ENCODE data around the gene RAB9A.
A peak's percentile ranks its signal among the peaks of the same experiment; 100 is the strongest.

RAB9A gene

GRCh38 chrX:13662355-13662791 is 26.6 kb upstream of the RAB9A start:
- H2BK15ac ChIP-seq (ENCODE audit: low read depth, poor library complexity, severe bottlenecking): no peak overlapping the region
- DNase-seq: peak; percentile 95
- H3K4me1 ChIP-seq (ENCODE audit: control insufficient read depth, insufficient read depth, low read depth, low read length): peaks cover 1% of the 10 kb centered on the region

GRCh38 chrX:13664020-13664419 is 24.9 kb upstream of the RAB9A start:
- WGBS: 57% methylated on average over 1 of the region's 3 CpGs

More at GRCh38 chrX:13662355-13662791, 26.6 kb upstream of the RAB9A start:
- no peak overlapping the region for H3K4ac ChIP-seq (ENCODE audit: low read depth in 1 of 2, low read length in 2 of 2)
- H3K18ac ChIP-seq (ENCODE audit: low read depth in 1 of 2, low read length in 2 of 2): no peak overlapping the region
- H3K14ac ChIP-seq (ENCODE audit: low read length in 2 of 2): no peak overlapping the region
- no peak overlapping the region for H2BK120ac ChIP-seq (ENCODE audit: low read depth, low read length)
- no peak overlapping the region for H4K91ac ChIP-seq (ENCODE audit: low read length)
- peaks cover 0 to 7% of the 10 kb centered on the region in 2 experiments for H3K36me3 ChIP-seq (ENCODE audit: control insufficient read depth in 1 of 2, insufficient read depth in 2 of 2, low read depth in 1 of 2, low read length in 2 of 2)
- H3K4me3 ChIP-seq (ENCODE audit: insufficient read depth in 1 of 2, low read depth in 1 of 2, low read length in 2 of 2): peak overlapping the region in 1 of 2 experiments; percentile 73
- H2AFZ ChIP-seq (ENCODE audit: low read depth, low read length): no peak overlapping the region
- no peak overlapping the region for H3K4me2 ChIP-seq (ENCODE audit: low read length, poor library complexity, severe bottlenecking)
- no peak overlapping the region for H3K23ac ChIP-seq (ENCODE audit: low read length in 2 of 2)
- no peak overlapping the region for H2BK5ac ChIP-seq (ENCODE audit: low read depth, low read length, poor library complexity, severe bottlenecking)
- no peak overlapping the region for H2AK5ac ChIP-seq (ENCODE audit: low read length, severe bottlenecking)
- H3K79me1 ChIP-seq (replicated peaks; ENCODE audit: low read length, poor library complexity, severe bottlenecking): no peaks in the 10 kb centered on the region
- H3K27ac ChIP-seq (ENCODE audit: low read length, poor library complexity, severe bottlenecking): no peak overlapping the region
- no peaks in the 10 kb centered on the region for H3K9me3 ChIP-seq (ENCODE audit: control insufficient read depth, low read length)
- no peak overlapping the region for H4K8ac ChIP-seq (ENCODE audit: low read length)
- H2BK12ac ChIP-seq (ENCODE audit: low read length in 2 of 2): no peak overlapping the region
- 7% methylated on average over 5 of the region's 6 CpGs for WGBS
- peak overlapping the region; percentile 88 for H3K9ac ChIP-seq (ENCODE audit: low read length)
- H3K27me3 ChIP-seq (ENCODE audit: control insufficient read depth in 1 of 2, insufficient read depth in 1 of 2, low read length in 2 of 2): peaks cover 0 to 3% of the 10 kb centered on the region in 2 experiments

GRCh38 chrX:13666836-13667235 is 22.1 kb upstream of the RAB9A start:
- H3K23ac ChIP-seq (ENCODE audit: low read length in 2 of 2): no peak overlapping the region
- H2BK15ac ChIP-seq (ENCODE audit: low read depth, poor library complexity, severe bottlenecking): no peak overlapping the region
- H4K8ac ChIP-seq (ENCODE audit: low read length): no peak overlapping the region
- H3K4me2 ChIP-seq (ENCODE audit: low read length, poor library complexity, severe bottlenecking): no peak overlapping the region
- no peak overlapping the region for H2AK5ac ChIP-seq (ENCODE audit: low read length, severe bottlenecking)
- no peak overlapping the region for H2BK120ac ChIP-seq (ENCODE audit: low read depth, low read length)
- H3K4me1 ChIP-seq (ENCODE audit: control insufficient read depth, insufficient read depth, low read depth, low read length): peaks cover 1% of the 10 kb centered on the region
- no peak overlapping the region for H3K14ac ChIP-seq (ENCODE audit: low read length in 2 of 2)
- H4K91ac ChIP-seq (ENCODE audit: low read length): no peak overlapping the region
- no peak overlapping the region for H3K9ac ChIP-seq (ENCODE audit: low read length)
- 100% methylated on average over 1 of the region's 3 CpGs for WGBS
- H2AFZ ChIP-seq (ENCODE audit: low read depth, low read length): no peak overlapping the region
- no peak overlapping the region for H3K18ac ChIP-seq (ENCODE audit: low read depth in 1 of 2, low read length in 2 of 2)
- no peak overlapping the region for H3K27ac ChIP-seq (ENCODE audit: low read length, poor library complexity, severe bottlenecking)
- H2BK12ac ChIP-seq (ENCODE audit: low read length in 2 of 2): no peak overlapping the region
- no peak overlapping the region for H2BK5ac ChIP-seq (ENCODE audit: low read depth, low read length, poor library complexity, severe bottlenecking)
- H3K27me3 ChIP-seq (ENCODE audit: control insufficient read depth in 1 of 2, insufficient read depth in 1 of 2, low read length in 2 of 2): peaks cover 0 to 26% of the 10 kb centered on the region in 2 experiments
- H3K79me1 ChIP-seq (replicated peaks; ENCODE audit: low read length, poor library complexity, severe bottlenecking): no peaks in the 10 kb centered on the region
- peaks cover 0 to 7% of the 10 kb centered on the region in 2 experiments for H3K36me3 ChIP-seq (ENCODE audit: control insufficient read depth in 1 of 2, insufficient read depth in 2 of 2, low read depth in 1 of 2, low read length in 2 of 2)
- no peak overlapping the region for H3K4ac ChIP-seq (ENCODE audit: low read depth in 1 of 2, low read length in 2 of 2)
- H3K9me3 ChIP-seq (ENCODE audit: control insufficient read depth, low read length): peaks cover 5% of the 10 kb centered on the region
- H3K4me3 ChIP-seq (ENCODE audit: insufficient read depth in 1 of 2, low read depth in 1 of 2, low read length in 2 of 2): no peak overlapping the region
- DNase-seq: no peak

More at GRCh38 chrX:13664020-13664419, 24.9 kb upstream of the RAB9A start:
- Histone ChIP-seq H3K9me3 (ENCODE audit: control insufficient read depth, low read length) (no peaks in the 10 kb centered on the region), H3K18ac (ENCODE audit: low read depth in 1 of 2, low read length in 2 of 2) (no peak overlapping the region), H2BK12ac (ENCODE audit: low read length in 2 of 2) (no peak overlapping the region), H3K27me3 (ENCODE audit: control insufficient read depth in 1 of 2, insufficient read depth in 1 of 2, low read length in 2 of 2) (peaks cover 0 to 10% of the 10 kb centered on the region in 2 experiments), H3K27ac (ENCODE audit: low read length, poor library complexity, severe bottlenecking) (no peak overlapping the region), H3K4ac (ENCODE audit: low read depth in 1 of 2, low read length in 2 of 2) (no peak overlapping the region), H3K36me3 (ENCODE audit: control insufficient read depth in 1 of 2, insufficient read depth in 2 of 2, low read depth in 1 of 2, low read length in 2 of 2) (peaks cover 0 to 7% of the 10 kb centered on the region in 2 experiments), H3K14ac (ENCODE audit: low read length in 2 of 2) (no peak overlapping the region), H3K4me2 (ENCODE audit: low read length, poor library complexity, severe bottlenecking) (no peak overlapping the region), H3K79me1 (replicated peaks; ENCODE audit: low read length, poor library complexity, severe bottlenecking) (no peaks in the 10 kb centered on the region), H2AK5ac (ENCODE audit: low read length, severe bottlenecking) (no peak overlapping the region), H2BK120ac (ENCODE audit: low read depth, low read length) (no peak overlapping the region), H3K4me1 (ENCODE audit: control insufficient read depth, insufficient read depth, low read depth, low read length) (peaks cover 1% of the 10 kb centered on the region), H3K9ac (ENCODE audit: low read length) (no peak overlapping the region), H3K23ac (ENCODE audit: low read length in 2 of 2) (no peak overlapping the region), H4K91ac (ENCODE audit: low read length) (no peak overlapping the region), H3K4me3 (ENCODE audit: insufficient read depth in 1 of 2, low read depth in 1 of 2, low read length in 2 of 2) (no peak overlapping the region), H2AFZ (ENCODE audit: low read depth, low read length) (no peak overlapping the region), H4K8ac (ENCODE audit: low read length) (no peak overlapping the region), H2BK5ac (ENCODE audit: low read depth, low read length, poor library complexity, severe bottlenecking) (no peak overlapping the region), H2BK15ac (ENCODE audit: low read depth, poor library complexity, severe bottlenecking) (no peak overlapping the region)
- no peak for DNase-seq

- Histone ChIP-seq H3K14ac (ENCODE audit: low read length in 2 of 2) (no peak overlapping the region), H2AK5ac (ENCODE audit: low read length, severe bottlenecking) (no peak overlapping the region), H3K18ac (ENCODE audit: low read depth in 1 of 2, low read length in 2 of 2) (no peak overlapping the region), H3K27ac (ENCODE audit: low read length, poor library complexity, severe bottlenecking) (no peak overlapping the region), H4K8ac (ENCODE audit: low read length) (no peak overlapping the region), H3K27me3 (ENCODE audit: control insufficient read depth in 1 of 2, insufficient read depth in 1 of 2, low read length in 2 of 2) (peaks cover 0 to 30% of the 10 kb centered on the region in 2 experiments), H3K4me1 (ENCODE audit: control insufficient read depth, insufficient read depth, low read depth, low read length) (peaks cover 1% of the 10 kb centered on the region), H3K4me3 (ENCODE audit: insufficient read depth in 1 of 2, low read depth in 1 of 2, low read length in 2 of 2) (no peak overlapping the region), H3K4ac (ENCODE audit: low read depth in 1 of 2, low read length in 2 of 2) (no peak overlapping the region), H4K91ac (ENCODE audit: low read length) (no peak overlapping the region), H2BK15ac (ENCODE audit: low read depth, poor library complexity, severe bottlenecking) (no peak overlapping the region), H2BK120ac (ENCODE audit: low read depth, low read length) (no peak overlapping the region), H2BK12ac (ENCODE audit: low read length in 2 of 2) (peak overlapping the region in 1 of 2 experiments; percentile 31), H3K4me2 (ENCODE audit: low read length, poor library complexity, severe bottlenecking) (no peak overlapping the region), H3K9ac (ENCODE audit: low read length) (no peak overlapping the region), H3K36me3 (ENCODE audit: control insufficient read depth in 1 of 2, insufficient read depth in 2 of 2, low read depth in 1 of 2, low read length in 2 of 2) (peaks cover 0 to 7% of the 10 kb centered on the region in 2 experiments), H3K23ac (ENCODE audit: low read length in 2 of 2) (no peak overlapping the region), H2BK5ac (ENCODE audit: low read depth, low read length, poor library complexity, severe bottlenecking) (no peak overlapping the region), H3K79me1 (replicated peaks; ENCODE audit: low read length, poor library complexity, severe bottlenecking) (no peaks in the 10 kb centered on the region), H3K9me3 (ENCODE audit: control insufficient read depth, low read length) (peaks cover 5% of the 10 kb centered on the region), H2AFZ (ENCODE audit: low read depth, low read length) (no peak overlapping the region)
- no peak for DNase-seq
These were observed 21.0 kb upstream of the RAB9A start for GRCh38 chrX:13667919-13668318.
